Activated T-cell treated with anti-CD3 and anti-CD28 coated beads, Interleukin-2, amount 50 U/mL, for 48 hours (primary cell): ENCODE measurements around the gene ZNF84.

Source experiments
- DNase-seq, 2 experiments: peaks; one replicate each; pipeline ENCODE4 v3.0.0-alpha.2; 2020

ZNF84 gene

DNA sequence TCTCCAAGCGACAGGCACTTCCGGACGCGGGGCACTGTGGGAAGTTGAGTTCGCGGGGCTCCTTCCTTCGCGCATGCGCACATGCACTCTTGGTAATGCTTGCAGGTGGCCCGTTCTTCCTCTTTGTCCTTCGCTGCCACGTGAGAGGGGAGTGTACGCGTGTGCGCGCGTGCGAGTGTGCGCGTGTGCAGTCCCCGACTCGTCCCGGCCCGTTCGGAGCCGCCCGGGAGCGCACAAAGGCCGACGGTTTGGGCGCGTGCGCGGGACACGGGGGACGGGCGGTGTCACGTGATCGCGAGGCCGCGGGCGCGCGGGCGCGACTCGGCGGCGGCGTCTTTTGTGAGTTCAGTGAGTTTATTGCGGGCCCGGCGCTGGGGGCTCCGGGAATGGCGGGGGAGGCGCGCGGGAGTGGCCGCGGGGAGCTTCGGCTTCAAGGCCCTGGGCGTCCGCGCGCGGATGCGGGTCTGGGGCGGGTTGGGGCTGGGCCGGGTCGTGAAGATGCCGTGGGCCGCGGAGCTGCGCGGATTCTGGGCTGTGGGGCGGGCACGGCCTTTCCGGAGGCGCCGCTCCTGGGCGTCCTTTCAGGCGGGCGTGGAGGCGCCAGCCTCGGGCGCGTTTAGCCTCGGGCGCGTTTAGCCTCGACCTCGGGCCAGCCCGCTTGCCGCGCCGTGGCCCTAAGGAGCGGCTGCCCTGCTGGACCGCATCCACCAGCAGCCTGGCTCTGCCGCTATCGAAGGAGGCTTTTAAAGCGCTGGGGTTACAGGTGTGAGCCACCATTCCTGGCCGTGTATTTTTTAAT, at the start of gene ZNF84:
Gene ZNF84, plus strand, starts transcription at position 303 of the 799 bp plus-strand sequence. CDS start 3,959 bp downstream, outside the sequence.
- DNase-seq, result peak; percentile 97

- DNase-seq, result no peak
Measured at GRCh38 chr12:132998741-132999140, 38.6 kb upstream of the ZNF84 start.

GRCh38 chr12:133010657-133011297, 26.5 kb upstream of the ZNF84 start:
- no peak for DNase-seq

DNA sequence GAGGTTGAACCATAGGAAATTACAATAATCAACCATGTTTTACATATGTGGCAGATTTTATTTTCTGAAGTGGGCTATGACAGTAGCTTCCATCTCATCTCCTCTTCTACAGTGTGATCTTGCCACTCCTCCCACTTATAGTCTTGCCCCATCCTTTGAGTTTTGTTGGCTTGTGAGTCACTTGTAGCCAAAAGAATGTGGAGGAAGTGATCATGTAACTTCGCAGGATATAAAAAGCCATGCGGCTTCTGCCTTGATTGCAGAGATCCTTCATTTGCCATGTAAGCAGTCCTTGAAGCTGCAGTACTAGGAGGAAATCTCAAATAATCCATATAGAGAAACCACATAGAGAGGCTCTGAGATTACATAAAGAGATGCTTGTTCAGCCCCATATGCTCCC, 13.7 kb upstream of the ZNF84 start:
- DNase-seq, result no peak

DNA sequence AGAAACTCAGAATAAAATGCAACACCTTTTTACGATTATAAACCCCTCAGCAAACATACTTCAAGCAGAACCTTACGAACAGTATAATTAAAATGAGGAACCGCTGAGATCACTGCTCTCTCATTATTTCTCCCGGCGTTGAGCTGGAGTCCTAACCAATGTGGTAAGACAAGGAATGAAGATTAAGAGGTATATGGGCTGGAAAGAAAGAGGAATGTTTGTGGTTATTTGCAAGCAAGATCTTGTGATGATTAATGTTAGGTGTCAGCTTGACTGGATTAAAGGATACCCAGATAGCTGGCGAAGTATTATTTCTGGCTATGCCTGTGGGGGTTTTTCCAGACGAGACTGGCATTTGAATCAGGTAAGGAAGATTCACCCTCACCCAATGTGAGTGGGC, 10.3 kb upstream of the ZNF84 start:
- DNase-seq, result no peak

DNA sequence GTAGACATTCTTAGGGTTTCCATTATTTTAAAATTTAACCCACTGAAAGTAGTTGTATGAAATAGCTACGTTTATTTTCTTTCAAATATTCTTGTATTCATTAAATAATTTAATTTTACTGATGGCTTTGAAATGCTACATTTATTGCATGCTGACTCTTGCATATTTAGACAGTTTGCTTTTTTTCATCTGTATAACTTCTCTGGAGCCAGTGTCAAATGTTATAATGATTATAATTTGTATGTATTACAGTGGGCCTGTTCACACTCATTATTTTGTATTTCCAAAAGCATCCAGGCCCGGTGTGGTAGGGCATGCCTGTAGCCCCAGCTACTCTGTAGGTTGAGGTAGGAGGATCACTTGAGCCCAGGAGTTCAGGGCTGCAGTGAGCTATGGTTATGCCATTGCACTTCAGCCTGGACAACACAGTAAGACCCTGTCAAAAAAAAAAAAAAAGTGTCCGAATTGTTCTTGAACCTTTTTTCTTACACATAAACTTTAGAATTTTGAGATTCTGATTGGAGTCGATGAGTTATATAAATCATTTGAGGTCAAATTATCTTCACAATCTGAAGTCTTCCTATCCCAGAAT, 905 bp downstream of the ZNF84 start:
- DNase-seq, result no peak

DNA sequence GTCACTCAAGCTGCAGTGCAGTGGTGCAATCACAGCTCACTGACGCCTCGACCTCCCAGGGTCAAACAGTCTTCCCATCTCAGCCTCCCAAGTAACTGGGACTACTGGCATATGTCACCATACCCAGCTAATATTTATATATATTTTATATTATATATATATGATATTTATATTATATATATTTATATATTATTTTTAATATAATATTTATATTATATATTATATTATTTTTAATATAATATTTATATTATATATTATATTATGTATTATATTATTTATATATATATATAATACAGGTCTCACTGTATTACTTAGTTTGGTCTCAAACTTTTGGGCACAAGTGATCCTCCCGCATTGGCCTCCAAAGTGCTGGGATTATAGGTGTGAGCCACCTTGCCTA, 9.4 kb downstream of the ZNF84 start:
- DNase-seq, result no peak

GRCh38 chr12:133057446-133057845, 20.1 kb downstream of the ZNF84 start:
- DNase-seq, result no peak

GRCh38 chr12:133058203-133059113, 21.1 kb downstream of the ZNF84 start:
- DNase-seq, result no peak

DNA sequence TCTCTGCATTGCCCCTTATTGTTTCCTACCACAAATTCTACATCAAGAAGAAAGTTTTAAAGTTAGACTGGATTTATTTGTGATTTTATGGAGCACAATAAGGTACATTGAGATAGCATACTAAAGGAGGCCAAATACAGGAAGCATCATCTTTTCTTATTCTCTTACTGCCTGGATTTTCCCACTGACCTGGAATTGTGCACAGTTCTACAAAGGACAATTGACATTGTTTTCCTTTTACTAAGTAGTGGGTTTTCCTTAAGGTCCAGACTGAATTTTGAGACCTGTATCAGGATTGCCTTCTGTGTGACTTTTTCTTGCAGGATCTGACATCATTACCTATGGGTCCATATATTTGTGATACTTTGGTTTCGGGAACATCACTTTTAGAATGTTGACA, 24.6 kb downstream of the ZNF84 start:
- no peak for DNase-seq

- no peak for DNase-seq
Measured at GRCh38 chr12:133063556-133063955, 26.2 kb downstream of the ZNF84 start.

GRCh38 chr12:133073836-133074235, 36.5 kb downstream of the ZNF84 start:
- DNase-seq, result no peak

GRCh38 chr12:133080026-133080367, 42.7 kb downstream of the ZNF84 start:
- DNase-seq, result no peak

DNA sequence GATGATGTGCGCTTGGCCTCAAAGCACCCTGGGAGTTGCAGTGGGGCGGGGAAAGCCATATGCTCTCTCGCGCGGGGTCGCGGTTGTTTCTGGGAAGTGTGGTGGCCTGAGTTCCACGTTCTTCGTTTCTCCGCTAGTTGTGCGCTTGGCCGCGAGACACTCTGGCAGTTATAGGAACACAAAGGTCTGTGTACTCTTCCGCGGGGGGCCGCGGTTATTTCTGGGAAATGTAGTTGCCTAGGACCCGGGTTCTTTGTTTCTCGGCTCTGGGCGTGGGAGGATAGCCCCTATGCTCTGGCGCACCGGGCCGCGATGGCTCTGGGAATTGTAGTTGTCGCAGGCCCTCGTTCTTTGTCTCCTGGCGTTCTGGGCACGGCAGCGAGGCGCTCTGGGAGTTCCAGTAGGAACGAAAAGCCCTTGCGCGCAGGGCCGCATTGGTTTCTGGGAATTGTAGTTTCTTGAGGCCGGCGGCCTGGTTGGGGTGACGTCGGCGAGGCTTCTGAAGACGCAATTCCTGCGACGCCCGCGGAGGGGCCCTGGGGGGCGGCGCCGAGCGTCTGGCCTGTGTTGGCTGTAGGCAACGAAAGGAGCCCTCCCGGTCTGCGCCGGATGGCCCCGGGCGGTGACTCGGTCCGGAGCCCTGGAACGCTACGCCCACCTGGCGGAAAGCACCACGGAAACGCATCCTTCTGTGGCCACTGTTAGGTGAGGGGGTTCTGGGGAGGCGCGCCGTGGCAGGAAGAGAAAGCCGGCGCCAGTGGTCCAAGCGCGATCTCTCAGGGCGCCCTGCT, 43.3 kb downstream of the ZNF84 start, which contains the start of gene ZNF140:
Gene ZNF140, plus strand, starts transcription at position 556 of the 791 bp plus-strand sequence. CDS start 398 bp downstream, outside the sequence.
- DNase-seq, result peak; percentile 94 to 96

- peak in 1 of 2 experiments; percentile 28 for DNase-seq
Measured at GRCh38 chr12:133081159-133081780, 44.0 kb downstream of the ZNF84 start.

DNA sequence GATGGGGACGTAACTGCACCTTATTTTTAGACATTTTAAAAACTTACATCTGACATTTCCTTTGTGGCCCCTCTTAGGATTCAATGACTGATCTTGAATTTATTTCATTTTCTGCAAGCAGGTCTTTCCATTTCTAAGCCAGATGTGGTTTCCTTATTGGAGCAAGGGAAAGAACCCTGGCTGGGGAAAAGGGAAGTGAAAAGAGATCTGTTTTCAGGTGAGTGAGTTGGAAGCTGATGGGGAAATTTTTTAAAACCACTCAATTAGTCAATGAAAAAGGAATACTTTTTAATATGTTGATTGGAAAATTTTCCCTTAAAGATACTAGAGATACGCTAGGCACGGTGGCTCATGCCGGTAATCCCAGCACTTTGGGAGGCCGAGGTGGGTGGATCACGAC, 46.0 kb downstream of the ZNF84 start:
- DNase-seq, result no peak

DNA sequence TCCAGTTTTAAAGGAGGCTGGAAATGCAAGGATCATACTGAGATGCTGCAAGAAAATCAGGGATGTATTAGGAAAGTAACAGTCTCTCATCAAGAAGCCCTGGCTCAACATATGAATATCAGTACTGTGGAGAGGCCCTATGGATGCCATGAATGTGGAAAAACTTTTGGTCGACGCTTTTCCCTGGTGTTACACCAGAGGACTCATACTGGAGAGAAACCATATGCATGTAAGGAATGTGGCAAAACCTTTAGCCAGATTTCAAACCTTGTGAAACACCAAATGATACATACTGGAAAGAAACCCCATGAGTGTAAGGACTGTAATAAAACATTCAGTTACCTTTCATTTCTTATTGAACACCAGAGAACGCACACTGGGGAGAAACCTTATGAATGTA, 68.3 kb downstream of the ZNF84 start:
- DNase-seq, result no peak

DNA sequence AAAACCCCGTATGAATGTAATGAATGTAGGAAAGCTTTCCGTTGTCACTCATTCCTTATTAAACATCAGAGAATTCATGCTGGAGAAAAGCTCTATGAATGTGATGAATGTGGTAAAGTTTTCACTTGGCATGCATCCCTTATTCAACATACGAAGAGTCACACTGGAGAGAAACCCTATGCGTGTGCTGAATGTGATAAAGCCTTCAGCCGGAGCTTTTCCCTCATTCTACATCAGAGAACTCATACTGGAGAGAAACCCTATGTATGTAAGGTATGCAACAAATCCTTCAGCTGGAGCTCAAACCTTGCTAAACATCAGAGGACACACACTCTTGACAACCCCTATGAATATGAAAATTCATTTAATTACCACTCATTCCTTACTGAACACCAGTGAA, 68.9 kb downstream of the ZNF84 start:
- DNase-seq, result no peak

DNA sequence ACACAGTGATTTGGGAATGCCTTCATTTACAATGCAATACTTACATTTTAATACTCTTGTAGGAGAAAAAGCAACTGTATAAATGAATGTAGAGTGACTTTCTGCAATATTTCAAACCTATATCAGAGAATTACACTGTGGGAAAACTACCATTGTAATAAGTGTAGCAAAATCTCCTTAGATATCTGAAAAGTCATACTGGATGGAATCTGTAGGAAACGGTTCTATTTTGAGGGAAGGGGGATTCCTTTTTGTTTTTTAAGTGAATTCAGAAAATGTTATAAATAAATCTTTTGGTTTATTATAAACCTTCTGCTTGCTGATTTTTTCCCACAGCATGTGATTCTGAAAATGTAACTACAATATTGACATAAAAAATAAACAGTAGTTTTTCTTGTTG, 69.8 kb downstream of the ZNF84 start:
- DNase-seq, result no peak

DNA sequence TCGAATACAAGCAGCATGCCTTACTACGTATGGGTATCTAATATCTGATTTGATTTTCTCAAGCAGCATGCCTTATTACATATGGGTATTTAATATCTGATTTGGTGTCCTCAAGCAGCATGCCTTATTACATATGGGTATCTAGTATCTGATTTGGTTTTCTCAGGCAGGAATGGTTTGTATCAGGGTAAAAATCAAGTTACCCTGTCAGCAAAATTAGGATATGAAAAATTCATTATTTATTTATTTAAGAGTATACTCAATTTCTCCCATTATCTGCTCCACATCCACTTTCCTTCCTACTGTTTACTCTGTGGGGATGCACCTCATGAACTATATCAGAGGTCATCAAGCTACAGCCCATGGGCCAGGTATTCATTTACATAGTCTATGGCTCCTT, 70.8 kb downstream of the ZNF84 start:
- no peak for DNase-seq
